HG02623 (cell line): ENCODE results near the gene HBA2.
"Not testable (repeated sequence)": the region's sequence is repeated elsewhere in the genome, so short reads cannot be mapped to it uniquely, and the experiment has no call there.

Source experiments
- ATAC-seq: cut with Tn5 transposase; IDR thresholded peaks from one replicate; pipeline ENCODE4 v1.9.1; 2021; ENCODE audit warnings: moderate library complexity; ENCODE audit not compliant: unreplicated experiment

Gene HBA2

DNA sequence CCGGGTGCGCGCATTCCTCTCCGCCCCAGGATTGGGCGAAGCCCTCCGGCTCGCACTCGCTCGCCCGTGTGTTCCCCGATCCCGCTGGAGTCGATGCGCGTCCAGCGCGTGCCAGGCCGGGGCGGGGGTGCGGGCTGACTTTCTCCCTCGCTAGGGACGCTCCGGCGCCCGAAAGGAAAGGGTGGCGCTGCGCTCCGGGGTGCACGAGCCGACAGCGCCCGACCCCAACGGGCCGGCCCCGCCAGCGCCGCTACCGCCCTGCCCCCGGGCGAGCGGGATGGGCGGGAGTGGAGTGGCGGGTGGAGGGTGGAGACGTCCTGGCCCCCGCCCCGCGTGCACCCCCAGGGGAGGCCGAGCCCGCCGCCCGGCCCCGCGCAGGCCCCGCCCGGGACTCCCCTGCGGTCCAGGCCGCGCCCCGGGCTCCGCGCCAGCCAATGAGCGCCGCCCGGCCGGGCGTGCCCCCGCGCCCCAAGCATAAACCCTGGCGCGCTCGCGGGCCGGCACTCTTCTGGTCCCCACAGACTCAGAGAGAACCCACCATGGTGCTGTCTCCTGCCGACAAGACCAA is at the start of gene HBA2:
Gene HBA2, plus strand, starts transcription at position 503 of the 568 bp plus-strand sequence. Its CDS starts 37 bp downstream, at position 540.
- not testable (repeated sequence) for ATAC-seq

DNA sequence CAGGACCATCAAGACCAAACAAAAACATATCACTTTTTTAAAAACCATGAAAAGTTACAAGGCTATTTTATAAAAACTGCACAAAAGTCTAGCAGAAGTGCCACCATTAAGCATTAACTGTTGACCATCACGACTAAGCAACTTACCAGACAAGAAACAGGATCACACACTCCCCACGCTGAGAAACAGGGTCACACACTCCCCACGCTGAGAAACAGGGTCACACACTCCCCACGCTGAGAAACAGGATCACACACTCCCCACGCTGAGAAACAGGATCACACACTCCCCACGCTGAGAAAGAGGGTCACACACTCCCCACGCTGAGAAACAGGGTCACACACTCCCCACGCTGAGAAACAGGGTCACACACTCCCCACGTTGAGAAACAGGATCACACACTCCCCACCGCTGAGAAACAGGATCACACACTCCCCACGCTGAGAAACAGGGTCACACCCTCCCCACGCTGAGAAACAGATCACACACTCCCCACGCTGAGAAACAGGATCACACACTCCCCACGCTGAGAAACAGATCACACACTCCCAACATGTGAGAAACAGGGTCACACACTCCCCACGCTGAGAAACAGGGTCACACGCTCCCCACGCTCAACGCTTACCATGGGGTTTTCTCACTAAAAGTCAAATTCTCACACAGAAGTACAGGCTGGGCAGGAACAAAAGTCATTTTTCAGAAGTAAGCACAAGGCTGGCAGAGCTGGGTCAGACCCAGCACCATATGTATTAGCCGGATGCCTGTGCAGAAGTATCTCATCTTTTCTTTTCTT is 48.9 kb upstream of the HBA2 start:
- ATAC-seq, result not testable (repeated sequence)

DNA sequence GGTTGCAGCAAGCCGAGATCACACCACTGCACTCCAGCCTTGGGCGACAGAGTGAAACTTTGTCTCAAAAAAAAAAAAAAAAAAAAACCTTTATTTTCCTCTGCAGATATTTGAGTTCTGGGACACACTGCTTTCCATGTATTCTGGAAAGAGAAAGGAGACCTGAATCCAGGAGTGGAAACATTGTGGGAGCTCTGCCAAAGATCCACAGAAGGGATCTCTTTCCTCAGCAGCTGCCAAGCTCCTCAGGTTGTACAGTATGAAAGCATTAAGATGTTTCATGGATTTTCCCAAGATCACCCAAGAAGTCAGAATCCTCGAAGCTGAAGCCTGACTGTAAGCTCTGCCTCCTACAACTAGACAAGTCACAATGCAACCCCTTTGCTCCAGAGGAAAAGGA is 47.7 kb upstream of the HBA2 start:
- ATAC-seq, result no peak

DNA sequence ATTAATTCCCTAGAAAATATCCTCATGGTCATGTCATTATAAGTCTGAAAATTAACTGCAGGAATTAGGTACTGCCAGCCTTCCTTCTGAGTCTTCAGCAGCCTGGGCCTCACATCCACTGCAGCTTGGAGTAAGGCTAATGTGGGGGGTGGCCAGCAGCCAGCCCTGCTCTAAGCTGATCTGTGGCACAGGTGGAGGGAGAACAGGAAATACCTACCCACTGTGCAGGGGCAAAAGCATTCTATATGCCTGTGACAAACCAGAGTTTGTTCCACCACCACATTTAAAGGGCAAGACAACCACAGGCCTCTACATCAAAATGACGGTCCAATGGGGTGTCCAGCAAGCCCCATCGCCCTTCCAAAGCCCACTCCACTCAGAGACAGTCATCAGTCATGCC is 43.6 kb upstream of the HBA2 start:
- no peak for ATAC-seq

DNA sequence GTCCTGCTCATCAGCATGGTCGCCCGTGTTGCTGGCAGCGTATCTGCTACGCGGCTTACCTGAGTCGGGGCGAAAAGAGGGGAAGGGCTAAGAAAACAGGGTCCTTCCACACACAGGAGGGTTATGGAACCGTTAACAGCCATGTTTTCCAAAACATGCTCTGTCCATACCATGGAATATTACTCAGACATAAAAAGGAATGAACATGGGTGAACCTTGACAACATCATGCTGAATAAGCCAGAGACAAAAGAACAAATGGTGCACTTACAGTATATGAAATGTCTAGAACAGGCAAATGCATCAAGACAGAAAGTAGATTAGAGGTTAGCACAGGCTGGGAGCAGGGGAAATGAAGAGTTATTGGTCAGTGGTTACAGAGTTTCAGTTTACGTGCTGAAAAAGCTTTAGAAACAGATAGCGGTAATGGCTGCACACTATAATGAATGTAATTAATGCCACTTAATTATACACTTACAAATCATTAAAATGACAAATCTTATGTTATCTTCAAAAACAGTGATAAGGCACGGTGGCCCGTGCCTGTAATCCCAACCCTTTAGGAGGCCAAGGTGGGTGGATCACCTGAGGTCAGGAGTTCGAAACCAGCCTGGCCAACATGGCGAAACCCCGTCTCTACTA is 42.0 kb upstream of the HBA2 start:
- no peak for ATAC-seq

DNA sequence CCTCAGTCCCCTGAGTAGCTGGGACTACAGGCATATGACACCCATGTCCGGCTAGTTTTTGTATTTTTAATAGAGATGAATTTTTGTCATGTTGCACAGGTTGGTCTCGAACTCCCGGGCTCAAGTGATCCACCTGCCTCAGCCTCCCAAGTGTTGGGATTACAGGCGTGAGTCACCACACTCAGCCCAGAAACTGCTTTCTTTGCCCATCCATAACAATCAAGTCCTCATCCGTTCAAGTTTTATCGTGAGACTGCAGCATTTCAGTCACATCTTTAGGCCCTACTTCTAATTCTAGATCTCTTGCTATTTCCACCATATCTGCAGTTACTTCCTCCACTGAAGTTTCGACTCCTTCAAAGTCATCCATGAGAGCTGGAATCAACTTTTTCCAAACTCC is 40.6 kb upstream of the HBA2 start:
- no peak for ATAC-seq

DNA sequence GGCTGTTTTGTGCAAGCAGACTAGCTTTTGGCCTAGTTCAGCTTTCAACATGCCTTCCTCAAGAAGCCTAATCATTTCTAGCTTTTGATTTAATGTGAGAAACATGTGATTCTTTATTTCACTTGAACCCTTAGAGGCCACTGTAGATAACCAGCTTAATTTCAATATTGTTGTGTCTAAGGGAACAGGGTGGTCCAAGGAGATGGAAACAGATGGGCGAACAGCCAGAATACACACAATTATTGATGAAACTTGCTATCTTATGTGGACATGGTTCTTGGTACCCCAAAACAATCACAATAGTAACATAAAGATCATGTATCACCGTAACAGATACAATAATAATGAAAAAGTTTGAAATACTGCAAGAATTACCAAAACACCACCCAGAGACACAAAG is 39.0 kb upstream of the HBA2 start:
- ATAC-seq, result no peak

DNA sequence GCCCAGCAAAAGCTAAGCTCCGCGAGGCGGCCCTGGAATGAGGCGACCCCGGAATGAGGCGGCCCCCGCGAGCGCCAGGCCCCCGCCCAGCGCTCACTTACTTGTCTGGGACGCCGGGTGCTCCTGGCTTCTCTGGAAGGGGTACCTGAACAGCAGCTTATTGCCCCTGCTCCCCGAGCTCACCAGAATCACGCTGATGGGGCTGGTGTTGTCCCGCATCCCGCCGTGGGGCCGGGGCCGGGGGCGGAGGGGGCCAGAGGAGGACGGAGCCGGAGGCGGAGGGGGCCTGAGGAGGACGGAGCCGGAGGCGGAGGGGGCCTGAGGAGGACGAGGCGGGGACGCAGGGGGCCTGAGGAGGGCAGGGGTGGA is 34.6 kb upstream of the HBA2 start:
- no peak for ATAC-seq

DNA sequence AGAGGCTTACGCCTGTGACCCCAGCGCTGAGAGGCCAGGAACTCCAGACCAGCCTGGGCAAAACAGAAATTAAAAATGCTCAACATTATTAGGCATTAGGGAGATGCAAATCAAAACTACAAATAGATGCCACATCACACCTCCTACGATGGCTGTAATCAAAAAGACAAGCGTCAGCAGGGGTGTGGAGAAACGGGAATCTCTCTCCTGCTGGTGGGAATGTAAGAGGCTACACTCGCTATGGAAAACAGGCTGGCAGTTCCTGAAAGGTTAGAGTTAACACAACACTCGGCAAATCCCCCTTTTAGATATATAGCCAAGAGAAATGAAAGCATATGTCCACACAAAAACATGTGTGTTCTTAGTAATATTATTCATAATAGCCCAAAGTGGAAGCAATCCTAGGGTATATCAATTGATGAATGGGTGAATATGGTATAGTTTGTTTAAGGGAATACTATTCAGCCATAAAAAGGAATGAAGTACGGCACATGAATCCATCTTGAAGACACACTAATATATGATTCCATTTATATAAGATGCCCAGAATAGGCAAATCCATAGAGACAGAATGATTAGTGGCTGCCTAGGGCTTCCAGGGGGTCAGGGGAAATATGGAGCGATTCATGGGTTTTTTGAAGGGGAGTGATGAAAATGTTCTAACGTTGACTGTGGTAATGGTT is 32.4 kb upstream of the HBA2 start:
- no peak for ATAC-seq

DNA sequence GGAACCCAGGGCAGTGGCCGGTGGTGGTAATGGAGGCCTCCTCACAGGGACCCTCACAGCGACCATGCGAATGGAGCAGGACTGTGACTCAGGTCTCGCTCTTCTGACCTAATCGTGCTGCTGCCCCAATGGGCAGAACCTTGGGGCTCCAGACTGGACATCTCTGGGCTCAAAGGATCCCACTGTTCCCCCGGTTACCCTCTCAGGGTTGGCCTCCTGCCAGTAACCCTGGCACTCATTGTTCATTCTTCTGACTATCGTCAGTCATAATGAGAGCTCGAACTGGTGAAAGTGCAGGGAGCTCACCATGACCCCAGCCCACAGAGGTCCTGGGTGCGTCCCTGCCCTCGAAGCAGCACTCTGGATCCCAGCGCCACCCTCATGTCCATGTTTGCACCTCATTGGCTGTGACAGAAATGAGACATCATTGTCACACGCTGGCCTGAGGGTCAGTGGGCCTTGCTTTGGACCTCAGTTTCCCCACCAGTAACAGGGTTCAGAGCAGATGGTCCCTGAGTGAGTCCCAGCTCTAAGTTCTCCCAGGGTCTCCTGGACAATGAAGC is 30.2 kb upstream of the HBA2 start:
- no peak for ATAC-seq

DNA sequence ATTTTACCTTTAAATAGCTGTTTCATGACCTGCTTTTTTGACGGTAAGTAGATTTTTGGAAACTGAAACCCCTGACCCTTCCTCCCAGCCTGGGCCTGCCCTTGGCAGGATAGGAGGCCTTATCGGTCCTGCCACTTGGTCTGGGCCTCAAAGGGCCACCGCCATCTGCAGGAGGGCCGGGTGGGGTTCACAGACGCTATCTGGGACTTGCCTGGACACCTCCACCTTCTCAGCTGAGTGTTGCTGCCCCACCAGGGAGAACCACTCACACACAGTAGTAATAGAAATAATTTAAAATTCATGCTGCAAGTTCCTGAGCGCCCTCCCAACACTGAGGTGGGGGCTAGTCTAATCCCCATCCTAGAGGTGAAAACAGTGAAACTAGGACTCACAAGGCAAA is 29.6 kb upstream of the HBA2 start:
- no peak for ATAC-seq

DNA sequence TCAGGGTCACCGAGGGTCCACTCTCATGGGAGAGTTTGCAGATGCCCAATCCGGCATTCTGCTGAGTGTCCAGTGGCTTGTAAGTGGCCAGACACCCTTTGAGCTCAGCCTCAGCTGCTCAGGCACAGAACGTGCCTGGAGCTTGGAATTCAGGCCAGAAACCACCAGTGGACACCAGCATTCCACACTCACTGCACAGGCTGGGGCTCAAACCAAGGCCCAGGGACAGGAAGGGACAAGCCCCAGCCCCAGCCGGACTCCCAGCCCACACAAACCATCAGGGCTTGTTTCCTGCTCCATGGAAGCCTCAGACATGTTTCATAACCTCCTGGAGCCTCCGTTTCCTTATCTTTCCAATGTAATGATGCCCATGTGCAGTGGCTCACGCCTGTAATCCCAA is 29.2 kb upstream of the HBA2 start:
- ATAC-seq, result no peak

DNA sequence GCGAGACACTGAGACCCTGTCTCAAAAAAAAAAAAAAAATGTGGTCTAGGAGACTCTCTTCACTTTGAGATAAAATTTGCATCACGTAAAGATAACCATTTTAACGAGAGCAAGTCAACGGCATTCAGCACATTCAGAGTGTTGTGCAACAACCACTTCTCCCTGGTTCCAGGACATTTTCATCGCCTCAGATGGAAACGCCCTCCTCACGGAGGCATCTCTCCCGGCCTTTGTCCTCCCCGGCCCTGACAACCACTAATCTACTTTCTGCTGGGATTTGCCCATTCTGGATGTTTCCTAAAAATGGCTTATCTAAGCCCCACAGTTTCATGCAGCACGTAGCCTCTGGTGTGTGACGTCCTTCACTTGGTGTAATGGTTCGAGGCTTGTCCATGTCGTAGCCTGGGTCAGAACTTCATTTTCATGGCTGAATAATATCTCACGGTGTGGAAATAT is 27.9 kb upstream of the HBA2 start:
- no peak for ATAC-seq

DNA sequence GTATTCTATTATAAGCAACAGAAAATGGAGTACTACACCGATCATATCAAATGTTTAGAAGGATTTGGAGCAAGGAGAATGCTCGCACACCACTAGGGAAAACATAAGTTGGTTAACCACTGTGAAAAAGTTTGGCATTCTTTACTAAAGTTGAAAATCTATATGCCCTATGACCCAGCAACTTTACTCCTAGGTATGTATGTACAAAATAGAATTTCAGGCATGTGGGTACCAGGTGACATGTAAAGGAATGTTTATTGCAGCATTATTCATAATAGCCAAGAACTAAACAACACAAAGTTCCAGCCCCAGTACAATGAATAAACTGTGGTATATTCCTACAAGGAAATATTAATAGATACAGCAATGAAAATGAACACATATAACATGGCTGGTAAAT is 26.0 kb upstream of the HBA2 start:
- no peak for ATAC-seq

DNA sequence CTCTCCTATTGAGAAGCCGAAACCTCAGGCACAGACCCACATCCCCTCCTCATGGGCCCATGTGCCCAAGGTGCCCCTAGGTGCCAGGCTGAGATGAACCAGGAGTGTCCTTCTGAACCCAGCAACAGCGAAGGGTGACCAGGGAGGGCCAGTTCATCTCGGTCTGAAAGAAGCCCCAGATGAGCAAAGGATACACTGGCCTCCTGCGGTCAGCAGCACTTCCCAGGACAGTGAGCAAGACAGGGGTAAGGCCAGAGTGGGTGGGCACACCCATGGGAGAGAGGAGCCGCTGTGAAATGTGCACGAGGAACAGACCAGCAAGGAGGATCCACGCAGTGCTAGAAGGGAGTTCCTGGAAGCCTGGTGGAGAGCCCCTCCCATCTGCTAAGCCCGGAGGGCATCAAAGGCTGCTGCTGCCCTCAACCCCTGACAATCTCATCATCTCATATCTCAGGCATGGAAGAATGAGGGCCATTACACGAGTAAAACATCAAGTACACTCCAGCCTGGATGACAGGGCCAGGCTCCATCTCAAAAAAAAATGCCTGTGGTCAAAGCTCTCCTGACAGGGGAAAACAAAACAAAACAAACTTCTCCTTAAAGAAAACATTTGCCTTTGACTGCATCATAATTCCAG is 23.5 kb upstream of the HBA2 start:
- no peak for ATAC-seq

DNA sequence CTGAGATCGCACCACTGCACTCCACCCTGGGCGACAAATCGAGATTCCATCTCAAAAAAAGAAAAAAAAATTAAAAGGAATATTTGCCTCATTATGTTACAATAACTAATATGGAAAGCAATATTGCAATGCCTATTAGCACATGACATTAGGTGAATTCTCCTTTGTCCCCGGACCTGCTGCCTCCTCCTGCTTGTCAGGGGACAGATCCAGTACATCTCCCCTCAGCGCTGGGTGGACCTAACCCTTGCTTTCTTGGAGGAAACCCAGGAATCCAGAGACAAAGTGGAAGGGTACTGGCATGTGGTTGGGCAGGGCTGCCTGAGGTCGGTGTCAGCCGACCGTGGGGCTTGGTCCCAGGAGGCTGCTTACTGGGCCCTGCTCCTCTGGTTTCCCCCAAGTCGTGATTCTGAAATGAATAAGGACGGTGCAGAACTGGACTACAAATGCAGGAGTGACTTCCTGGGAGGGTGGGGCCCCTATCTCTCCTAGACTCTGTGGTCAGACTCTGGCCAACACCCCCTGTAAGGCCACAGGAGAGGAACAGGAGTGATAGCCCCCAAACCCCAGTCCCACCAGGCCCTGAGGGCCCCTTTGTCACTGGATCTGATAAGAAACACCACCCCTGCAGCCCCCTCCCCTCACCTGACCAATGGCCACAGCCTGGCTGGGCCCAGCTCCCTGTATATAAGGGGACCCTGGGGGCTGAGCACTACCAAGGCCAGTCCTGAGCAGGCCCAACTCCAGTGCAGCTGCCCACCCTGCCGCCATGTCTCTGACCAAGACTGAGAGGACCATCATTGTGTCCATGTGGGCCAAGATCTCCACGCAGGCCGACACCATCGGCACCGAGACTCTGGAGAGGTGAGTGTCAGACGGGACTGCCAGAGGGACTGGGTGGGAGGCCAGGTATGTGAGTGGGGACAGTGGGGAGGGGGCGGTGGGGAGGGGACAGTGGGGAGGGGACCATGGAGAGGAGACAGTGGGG is 20.2 kb upstream of the HBA2 start, which contains the start of gene HBZ:
Gene HBZ, plus strand, starts transcription at position 504 of the 988 bp plus-strand sequence. Its CDS starts 266 bp downstream, at position 770.
- ATAC-seq, result no peak

DNA sequence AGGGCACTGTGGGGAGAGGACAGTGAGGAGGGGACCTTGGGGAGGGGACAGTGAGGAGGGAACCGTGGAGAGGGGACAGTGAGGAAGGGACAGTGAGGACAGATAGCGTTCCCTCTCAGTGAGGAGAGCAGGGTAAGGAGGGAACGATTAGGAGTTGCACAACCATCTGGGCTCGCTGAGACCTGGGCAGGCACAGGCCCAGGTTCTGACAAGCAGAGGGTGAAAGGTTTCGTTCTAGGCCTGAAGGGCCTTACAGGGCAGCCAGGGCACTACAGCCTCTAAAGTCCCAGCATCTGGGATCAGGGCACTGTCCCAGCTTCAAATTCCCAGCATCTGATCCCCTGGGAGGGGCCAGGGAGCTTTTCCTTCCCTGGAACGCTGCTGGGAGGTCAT is 19.6 kb upstream of the HBA2 start:
- not testable (repeated sequence) for ATAC-seq

DNA sequence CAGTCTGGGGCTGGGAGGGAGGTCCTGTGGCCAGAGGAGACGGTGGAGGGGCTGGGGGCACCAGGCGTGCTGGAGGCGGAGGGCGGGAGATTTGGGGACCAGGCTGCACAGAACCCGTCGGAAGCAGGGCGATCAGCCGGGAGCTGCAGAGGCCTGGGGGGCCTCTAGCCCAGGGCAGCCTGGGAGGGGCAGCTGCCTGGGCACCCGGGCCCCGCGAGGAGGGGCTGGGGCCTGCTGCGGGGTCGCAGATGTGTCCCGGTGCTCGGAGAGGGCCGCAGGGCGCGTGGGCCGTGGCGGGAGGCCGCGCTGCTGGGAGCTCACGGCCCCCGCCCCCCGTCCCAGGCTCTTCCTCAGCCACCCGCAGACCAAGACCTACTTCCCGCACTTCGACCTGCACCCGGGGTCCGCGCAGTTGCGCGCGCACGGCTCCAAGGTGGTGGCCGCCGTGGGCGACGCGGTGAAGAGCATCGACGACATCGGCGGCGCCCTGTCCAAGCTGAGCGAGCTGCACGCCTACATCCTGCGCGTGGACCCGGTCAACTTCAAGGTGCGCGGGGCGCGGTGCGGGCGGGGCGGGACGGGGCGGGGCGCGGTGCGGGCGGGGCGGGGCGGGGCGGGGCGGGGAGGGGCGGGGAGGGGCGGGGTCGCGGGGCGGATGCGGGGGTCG is 19.0 kb upstream of the HBA2 start:
- ATAC-seq, result not testable (repeated sequence)
